OCI-LY1 (cell line): ENCODE results near the gene TMEM72.

Experiments
- CTCF ChIP-seq: fragments of 200-600 bp; sonication (generic), shearing (Covaris generic); IDR thresholded peaks from 2 replicates; pipeline ENCODE4 v1.5.1; 2017; ENCODE audit warnings: mild to moderate bottlenecking, antibody characterized with exemption, low read length, moderate library complexity, mixed read lengths
- EZH2 ChIP-seq: fragments of 200-600 bp; sonication (generic), shearing (Covaris generic); IDR thresholded peaks from 2 replicates; pipeline ENCODE4 v1.8.0; 2017; ENCODE audit warnings: borderline replicate concordance, mixed run types, mild to moderate bottlenecking, antibody characterized with exemption, low read length, moderate library complexity, mixed read lengths

- TF ChIP-seq CTCF (no peak), EZH2 (no peak)
Observed at GRCh38 chr10:44933451-44934321, 22.5 kb downstream of the TMEM72 start.
